OCI-LY3 (cell line): ENCODE measurements around the gene NDUFB7.
"Not testable (repeated sequence)": the region's sequence is repeated elsewhere in the genome, so short reads cannot be mapped to it uniquely, and the experiment has no call there.

Experiments used
- H2AFZ ChIP-seq: fragments of 200-600, 300-600 bp; shearing (Covaris generic); 2 replicates; pipeline ENCODE4 v1.6.0; 2014; ENCODE audit warnings: antibody characterized with exemption, low read depth, low read length
- H3K27ac ChIP-seq: fragments of 200-600, 300-600 bp; sonication (generic); 2 replicates; pipeline ENCODE4 v1.5.1; 2014; ENCODE audit warnings: mild to moderate bottlenecking, low read length, moderate library complexity, mixed read lengths
- H3K27me3 ChIP-seq: fragments of 200-600, 300-600 bp; sonication (generic); 2 replicates; pipeline ENCODE4 v1.6.1; 2014; ENCODE audit warnings: low read depth, low read length, mixed read lengths
- H3K36me3 ChIP-seq: fragments of 200-600, 300-600 bp; sonication (generic); replicated peaks from 2 replicates; pipeline ENCODE3; 2014; ENCODE audit warnings: low read depth, low read length, mixed read lengths
- H3K4me1 ChIP-seq: fragments of 300-600, 200-600 bp; sonication (generic); 2 replicates; pipeline ENCODE4 v1.6.1; 2014; ENCODE audit warnings: low read length, mixed read lengths
- H3K4me2 ChIP-seq: fragments of 200-600, 300-600 bp; sonication (generic); 2 replicates; pipeline ENCODE4 v1.6.1; 2014; ENCODE audit warnings: low read length, mixed read lengths
- H3K4me3 ChIP-seq: fragments of 300-600, 200-600 bp; sonication (generic); 2 replicates; pipeline ENCODE4 v1.5.1; 2014; ENCODE audit warnings: antibody characterized with exemption, mild to moderate bottlenecking, low read length, moderate library complexity
- H3K79me2 ChIP-seq: fragments of 300-600, 200-600 bp; shearing (Covaris generic); 2 replicates; pipeline ENCODE4 v1.6.1; 2014; ENCODE audit warnings: mild to moderate bottlenecking, low read length, mixed read lengths
- H3K9ac ChIP-seq: fragments of 300-600, 200-600 bp; shearing (Covaris generic); 2 replicates; pipeline ENCODE4 v1.6.0; 2014; ENCODE audit warnings: mild to moderate bottlenecking, low read length, moderate library complexity
- H3K9me3 ChIP-seq: fragments of 200-600, 300-600 bp; shearing (Covaris generic); 2 replicates; pipeline ENCODE4 v1.6.1; 2014; ENCODE audit warnings: low read length, mixed read lengths; ENCODE audit not compliant: insufficient read depth
- H4K20me1 ChIP-seq: fragments of 200-600, 300-600 bp; sonication (generic); 2 replicates; pipeline ENCODE4 v1.6.1; 2016; ENCODE audit warnings: low read length, mixed read lengths; ENCODE audit not compliant: insufficient read depth
- CTCF ChIP-seq: fragments of 200-600, 300-600 bp; sonication (generic); IDR thresholded peaks from 2 replicates; pipeline ENCODE4 v1.5.1; 2014; ENCODE audit warnings: antibody characterized with exemption, low read length, low read depth
- EZH2phosphoT487 ChIP-seq: fragments of 200-600 bp; shearing (Covaris generic); IDR thresholded peaks from 2 replicates; pipeline ENCODE4 v1.6.1; 2018; ENCODE audit warnings: antibody characterized with exemption, mixed run types, low read depth

Gene NDUFB7

GRCh38 chr19:14606627-14607026 is 34.8 kb upstream of the NDUFB7 start:
- Histone ChIP-seq H4K20me1 (no peaks in the 10 kb centered on the region), H3K4me2 (no peak overlapping the region), H3K36me3 (peaks cover 56% of the 10 kb centered on the region), H3K9me3 (peaks cover 12% of the 10 kb centered on the region; the same call in 1 of the 2 replicates), H3K4me3 (no peak overlapping the region), H3K4me1 (peaks cover 40% of the 10 kb centered on the region), H3K27me3 (no peaks in the 10 kb centered on the region), H3K9ac (no peak overlapping the region), H3K27ac (no peak overlapping the region), H3K79me2 (no peaks in the 10 kb centered on the region), H2AFZ (no peak overlapping the region)
- TF ChIP-seq EZH2phosphoT487 (no peak), CTCF (no peak)

GRCh38 chr19:14603990-14604387 is 32.1 kb upstream of the NDUFB7 start:
- no peaks in the 10 kb centered on the region for H3K79me2 ChIP-seq
- peaks cover 56% of the 10 kb centered on the region for H3K36me3 ChIP-seq
- 0 out of 2 replicates have a peak, but pooled peaks cover 3% of the 10 kb centered on the region for H4K20me1 ChIP-seq
- H3K27ac ChIP-seq, result peak overlapping the region; percentile 85
- H3K4me2 ChIP-seq, result peak overlapping the region; percentile 54
- TF ChIP-seq CTCF, result no peak
- TF ChIP-seq EZH2phosphoT487, result no peak
- peak overlapping the region; percentile 55 for H3K4me3 ChIP-seq
- no peaks in the 10 kb centered on the region for H3K27me3 ChIP-seq
- peak overlapping the region; percentile 54 for H3K9ac ChIP-seq
- H3K4me1 ChIP-seq, result peaks cover 40% of the 10 kb centered on the region
- H3K9me3 ChIP-seq, result peaks cover 12% of the 10 kb centered on the region; the same call in 1 of the 2 replicates
- H2AFZ ChIP-seq, result no peak overlapping the region

- Histone ChIP-seq H3K4me2 (no peak overlapping the region), H3K9me3 (peaks cover 19% of the 10 kb centered on the region), H3K4me1 (peaks cover 24% of the 10 kb centered on the region)
Observed at GRCh38 chr19:14599548-14600147, 27.8 kb upstream of the NDUFB7 start.

GRCh38 chr19:14595558-14595957 is 23.7 kb upstream of the NDUFB7 start:
- Histone ChIP-seq H3K4me3 (no peak overlapping the region), H2AFZ (no peak overlapping the region), H3K4me1 (no peaks in the 10 kb centered on the region), H3K27ac (no peak overlapping the region), H4K20me1 (peaks cover 46% of the 10 kb centered on the region), H3K4me2 (no peak overlapping the region), H3K9ac (no peak overlapping the region), H3K79me2 (peaks cover 31% of the 10 kb centered on the region), H3K36me3 (peaks cover 64% of the 10 kb centered on the region), H3K27me3 (no peaks in the 10 kb centered on the region), H3K9me3 (peaks cover 6% of the 10 kb centered on the region; the same call in 1 of the 2 replicates)
- TF ChIP-seq CTCF (no peak), EZH2phosphoT487 (no peak)

More at GRCh38 chr19:14599548-14600147, 27.8 kb upstream of the NDUFB7 start:
- Histone ChIP-seq H2AFZ (no peak overlapping the region), H3K27me3 (no peaks in the 10 kb centered on the region), H3K27ac (no peak overlapping the region), H3K9ac (no peak overlapping the region), H3K79me2 (peaks cover 11% of the 10 kb centered on the region), H4K20me1 (peaks cover 28% of the 10 kb centered on the region), H3K36me3 (peaks cover 68% of the 10 kb centered on the region), H3K4me3 (no peak overlapping the region)
- TF ChIP-seq EZH2phosphoT487, result no peak
- TF ChIP-seq CTCF, result no peak

GRCh38 chr19:14589433-14589832 is 17.6 kb upstream of the NDUFB7 start:
- Histone ChIP-seq H4K20me1 (peaks cover 40% of the 10 kb centered on the region), H3K36me3 (peaks cover 29% of the 10 kb centered on the region), H3K79me2 (peaks cover 56% of the 10 kb centered on the region), H3K4me1 (peaks cover 35% of the 10 kb centered on the region)
- not testable (repeated sequence) for H3K9me3 ChIP-seq, H3K27ac ChIP-seq, H3K4me2 ChIP-seq, H2AFZ ChIP-seq, H3K4me3 ChIP-seq, H3K27me3 ChIP-seq, H3K9ac ChIP-seq

GRCh38 chr19:14585187-14585586 is 13.3 kb upstream of the NDUFB7 start:
- Histone ChIP-seq H3K4me3 (peak overlapping the region; percentile 87), H3K9ac (peak overlapping the region; percentile 85; the same call in 1 of the 2 replicates), H3K4me1 (peaks cover 70% of the 10 kb centered on the region), H4K20me1 (peaks cover 22% of the 10 kb centered on the region), H3K4me2 (peak overlapping the region; percentile 86), H3K27ac (peak overlapping the region; percentile 73), H3K79me2 (peaks cover 55% of the 10 kb centered on the region), H3K36me3 (peaks cover 15% of the 10 kb centered on the region)
- H3K27me3 ChIP-seq, H3K9me3 ChIP-seq, H2AFZ ChIP-seq: not testable (repeated sequence)
